HCT116 (cell line): ENCODE results near the gene MARCHF6. TPM values are rescaled to one million over a fixed set of nuclear protein-coding genes. Genes with fewer than 3 reads are reported as not detected.

Experiments
- ATAC-seq: fragments of 200-7000 bp; cut with Tn5 transposase; 2 replicates; pipeline ENCODE4 v1.9.1; 2020; ENCODE audit warnings: mild to moderate bottlenecking, moderate library complexity
- BruUV-seq: library from RNA; stranded (reverse); fragments of 400-500 nt; replicated peaks from 2 replicates; lab custom pipeline; 2021; lab: Mats Ljungman, UMichigan
- CTCF ChIA-PET: fragments of 300-600 bp; sonication (Branson Sonifier 250); formaldehyde crosslinking; loops from one replicate; lab custom pipeline; 2021; ENCODE audit warnings: antibody characterized with exemption; lab: Charles Lee
- POLR2A ChIA-PET: fragments of 300-600, 350-600 bp; sonication (Branson Sonifier 250); formaldehyde crosslinking; loops from one replicate; lab custom pipeline; 2021; ENCODE audit warnings: antibody characterized with exemption; lab: Charles Lee
- RAD21 ChIA-PET, 2 experiments: fragments of 300-600 bp; sonication (Branson Sonifier 250); formaldehyde crosslinking; loops; one replicate each; lab custom pipeline; 2023; ENCODE audit warnings: low total read pairs in 2 of 2; ENCODE audit not compliant: uncharacterized antibody in 2 of 2, unreplicated experiment in 2 of 2, low non-redundant PET in 1 of 2; lab: Charles Lee
- DNase-seq: peaks from one replicate; pipeline ENCODE4 v3.0.0-alpha.2; 2010; ENCODE audit warnings: low read depth, low spot score
- H2AFZ ChIP-seq: fragments of 200-600 bp; shearing (Covaris generic), sonication (generic); 2 replicates; pipeline ENCODE4 v1.6.1; 2017; ENCODE audit warnings: low read depth, mixed run types, mixed read lengths, antibody characterized with exemption, low read length; ENCODE audit not compliant: poor library complexity, severe bottlenecking
- H3K27ac ChIP-seq: 2 replicates; pipeline ENCODE4 v1.5.1; 2012; ENCODE audit warnings: low read depth, low read length
- H3K27me3 ChIP-seq: fragments of 200-600 bp; sonication (generic); 2 replicates; pipeline ENCODE4 v1.6.1; 2016; ENCODE audit warnings: mixed run types, low read length, mixed read lengths; ENCODE audit not compliant: insufficient read depth
- H3K36me3 ChIP-seq, 2 experiments: fragments of 200-500 bp in 1 of 2; fragments of 200-600 bp in 1 of 2; sonication (Bioruptor generic) in 1 of 2; sonication (generic) in 1 of 2; 2 replicates each; pipeline versions ENCODE4 v1.5.1 to v1.6.1; 2014 to 2016; ENCODE audit warnings: low read length in 2 of 2, inconsistent platforms in 1 of 2, mixed read lengths in 1 of 2, mixed run types in 1 of 2; ENCODE audit not compliant: insufficient read depth in 2 of 2, control insufficient read depth in 1 of 2
- H3K4me1 ChIP-seq, 2 experiments: fragments of 200-600 bp in 1 of 2; sonication (generic) in 1 of 2; 2 replicates each; pipeline versions ENCODE4 v1.5.1 to v1.6.1; 2012 to 2017; ENCODE audit warnings: low read length in 2 of 2, inconsistent platforms in 1 of 2, mild to moderate bottlenecking in 1 of 2, mixed read lengths in 1 of 2, mixed run types in 1 of 2, moderate library complexity in 1 of 2; ENCODE audit not compliant: insufficient read depth in 2 of 2, control insufficient read depth in 1 of 2
- H3K4me2 ChIP-seq: fragments of 200-600 bp; sonication (generic); 2 replicates; pipeline ENCODE4 v1.6.1; 2017; ENCODE audit warnings: mixed run types, low read length, mixed read lengths
- H3K4me3 ChIP-seq, 2 experiments: fragments of 200-600 bp in 1 of 2; sonication (generic) in 1 of 2; replicated peaks in 1 of 2; 2 replicates each; pipeline ENCODE4 v1.5.1; 2011 to 2016; ENCODE audit warnings: low read length in 2 of 2, control low read depth in 1 of 2, low read depth in 1 of 2, mild to moderate bottlenecking in 1 of 2, mixed read lengths in 1 of 2, mixed run types in 1 of 2
- H3K79me2 ChIP-seq: fragments of 200-600 bp; sonication (generic); 2 replicates; pipeline ENCODE4 v1.6.1; 2017; ENCODE audit warnings: mild to moderate bottlenecking, mixed run types, low read length, moderate library complexity, mixed read lengths; ENCODE audit not compliant: insufficient read depth
- H3K9ac ChIP-seq: fragments of 200-600 bp; sonication (generic); 2 replicates; pipeline ENCODE4 v1.6.1; 2016; ENCODE audit warnings: low read length, mixed read lengths
- H3K9me2 ChIP-seq: fragments of 200-600 bp; sonication (generic), shearing (Covaris generic); 2 replicates; pipeline ENCODE4 v1.6.1; 2017; ENCODE audit warnings: mixed run types, mild to moderate bottlenecking, moderate library complexity; ENCODE audit not compliant: insufficient read depth
- H3K9me3 ChIP-seq, 2 experiments: fragments of 200-500 bp in 1 of 2; fragments of 200-600 bp in 1 of 2; sonication (Bioruptor generic) in 1 of 2; sonication (generic) in 1 of 2; 2 replicates each; pipeline ENCODE4 v1.6.1; 2014 to 2017; ENCODE audit warnings: low read length in 2 of 2, mixed read lengths in 2 of 2, inconsistent platforms in 1 of 2, low read depth in 1 of 2, mild to moderate bottlenecking in 1 of 2, mixed run types in 1 of 2, moderate library complexity in 1 of 2; ENCODE audit not compliant: control insufficient read depth in 1 of 2, insufficient read depth in 1 of 2
- H4K20me1 ChIP-seq: fragments of 200-600 bp; sonication (generic), shearing (Covaris generic); 2 replicates; pipeline ENCODE4 v1.6.1; 2017; ENCODE audit warnings: mixed run types, mild to moderate bottlenecking, moderate library complexity; ENCODE audit not compliant: insufficient read depth
- CBX3 ChIP-seq: IDR thresholded peaks from 2 replicates; pipeline ENCODE4 v1.6.1; 2012; ENCODE audit warnings: low read depth
- CEBPB ChIP-seq: IDR thresholded peaks from 2 replicates; pipeline ENCODE4 v1.6.1; 2012; ENCODE audit warnings: low read depth
- CTCF ChIP-seq, 3 experiments: fragments of 200-600 bp in 1 of 3; sonication (generic) in 1 of 3; IDR thresholded peaks in 2 of 3; conservative IDR thresholded peaks in 1 of 3; 2 replicates each; pipeline ENCODE4 v1.5.1; 2012 to 2017; ENCODE audit warnings: low read depth in 2 of 3, low read length in 2 of 3, antibody characterized with exemption in 1 of 3, borderline replicate concordance in 1 of 3, control low read depth in 1 of 3, mild to moderate bottlenecking in 1 of 3, mixed read lengths in 1 of 3, mixed run types in 1 of 3, moderate library complexity in 1 of 3; ENCODE audit not compliant: insufficient read depth in 1 of 3
- EGR1 ChIP-seq: IDR thresholded peaks from 2 replicates; pipeline ENCODE4 v1.6.1; 2012; ENCODE audit warnings: low read depth
- ELF1 ChIP-seq: IDR thresholded peaks from 2 replicates; pipeline ENCODE4 v1.6.1; 2012; ENCODE audit warnings: low read depth, borderline replicate concordance
- EZH2 ChIP-seq: fragments of 200-600 bp; sonication (generic); IDR thresholded peaks from 2 replicates; pipeline ENCODE4 v1.6.1; 2017; ENCODE audit warnings: antibody characterized with exemption, mixed run types
- EZH2phosphoT487 ChIP-seq: fragments of 200-600 bp; IDR thresholded peaks from 2 replicates; pipeline ENCODE4 v1.6.1; 2018; ENCODE audit warnings: antibody characterized with exemption, borderline replicate concordance
- POLR2AphosphoS5 ChIP-seq: IDR thresholded peaks from 2 replicates; pipeline ENCODE4 v1.6.1; 2011; ENCODE audit warnings: mild to moderate bottlenecking, low read depth, low read length, moderate library complexity
- RAD21 ChIP-seq: IDR thresholded peaks from 2 replicates; pipeline ENCODE4 v1.6.1; 2012; ENCODE audit warnings: low read depth, mild to moderate bottlenecking
- SIN3A ChIP-seq: IDR thresholded peaks from 2 replicates; pipeline ENCODE4 v1.6.1; 2012; ENCODE audit warnings: low read depth
- SP1 ChIP-seq: IDR thresholded peaks from 2 replicates; pipeline ENCODE4 v1.6.1; 2012; ENCODE audit warnings: low read depth
- TCF7L2 ChIP-seq: IDR thresholded peaks from 2 replicates; pipeline ENCODE4 v1.7.0; 2011; ENCODE audit warnings: borderline replicate concordance, inconsistent platforms; ENCODE audit not compliant: insufficient read depth, insufficient read length; ENCODE audit errors: extremely low read depth
- ZFX ChIP-seq: fragments of 450-650 bp; IDR thresholded peaks from 2 replicates; pipeline ENCODE4 v1.6.1; 2017
- ZNF274 ChIP-seq: fragments of 200-500 bp; sonication (Bioruptor generic); IDR thresholded peaks from 2 replicates; pipeline ENCODE4 v1.6.1; 2014; ENCODE audit warnings: mild to moderate bottlenecking, low read depth, low read length, inconsistent platforms
- intact Hi-C: fragments of 100-400 bp; cut with micrococcal nuclease; formaldehyde crosslinking; loops from 2 replicates; pipeline ENCODE4 v1.10.0; 2022
- total RNA-seq: library from RNA; stranded (reverse); gene quantifications from one replicate; pipeline ENCODE4 v1.2.1, GENCODE V29; 2021; ENCODE audit not compliant: unreplicated experiment
- TF ChIP-seq, protein P1 (sequence below): IDR thresholded peaks from 2 replicates; pipeline ENCODE4 v1.6.1; 2011; ENCODE audit warnings: mild to moderate bottlenecking, low read length, moderate library complexity; ENCODE audit not compliant: insufficient replicate concordance; ENCODE audit errors: extremely low read depth
- TF ChIP-seq, protein P2 (sequence below): IDR thresholded peaks from 2 replicates; pipeline ENCODE4 v1.6.1; 2012
- TF ChIP-seq, protein P3 (sequence below): IDR thresholded peaks from 2 replicates; pipeline ENCODE4 v1.6.1; 2012
- TF ChIP-seq, protein P4 (sequence below): IDR thresholded peaks from 2 replicates; pipeline ENCODE4 v1.6.1; 2012; ENCODE audit warnings: low read depth

MARCHF6 gene
- total RNA-seq, 1 experiment from 2014 or later: 144 TPM

DNA sequence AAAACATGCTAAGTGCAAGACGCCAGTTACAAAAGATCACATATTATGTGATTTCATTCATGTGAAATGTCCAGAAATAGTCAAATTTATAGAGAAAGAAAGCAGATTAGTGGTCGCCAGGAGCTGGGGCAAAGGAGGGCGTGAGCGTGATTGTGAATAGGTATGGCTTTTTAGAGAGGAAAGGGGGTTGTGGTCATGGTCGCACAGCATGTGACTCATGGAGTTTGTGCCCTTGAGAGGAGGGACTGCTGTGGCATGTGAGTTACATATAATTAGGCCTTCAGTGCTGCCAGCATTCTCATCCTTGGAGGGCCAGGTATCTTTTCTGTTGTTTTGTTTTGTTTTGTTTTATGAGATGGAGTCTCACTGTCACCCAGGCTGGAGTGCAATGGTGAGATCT is 21.2 kb upstream of the MARCHF6 start:
- H3K4me1 ChIP-seq: no peaks in the 10 kb centered on the region
- TF ChIP-seq RAD21: no peak
- no peak for TF ChIP-seq ZNF274
- TF ChIP-seq EGR1: no peak
- no peak for TF ChIP-seq SP1
- TF ChIP-seq ZFX: no peak
- TF ChIP-seq SIN3A: no peak
- TF ChIP-seq, protein P1, sequence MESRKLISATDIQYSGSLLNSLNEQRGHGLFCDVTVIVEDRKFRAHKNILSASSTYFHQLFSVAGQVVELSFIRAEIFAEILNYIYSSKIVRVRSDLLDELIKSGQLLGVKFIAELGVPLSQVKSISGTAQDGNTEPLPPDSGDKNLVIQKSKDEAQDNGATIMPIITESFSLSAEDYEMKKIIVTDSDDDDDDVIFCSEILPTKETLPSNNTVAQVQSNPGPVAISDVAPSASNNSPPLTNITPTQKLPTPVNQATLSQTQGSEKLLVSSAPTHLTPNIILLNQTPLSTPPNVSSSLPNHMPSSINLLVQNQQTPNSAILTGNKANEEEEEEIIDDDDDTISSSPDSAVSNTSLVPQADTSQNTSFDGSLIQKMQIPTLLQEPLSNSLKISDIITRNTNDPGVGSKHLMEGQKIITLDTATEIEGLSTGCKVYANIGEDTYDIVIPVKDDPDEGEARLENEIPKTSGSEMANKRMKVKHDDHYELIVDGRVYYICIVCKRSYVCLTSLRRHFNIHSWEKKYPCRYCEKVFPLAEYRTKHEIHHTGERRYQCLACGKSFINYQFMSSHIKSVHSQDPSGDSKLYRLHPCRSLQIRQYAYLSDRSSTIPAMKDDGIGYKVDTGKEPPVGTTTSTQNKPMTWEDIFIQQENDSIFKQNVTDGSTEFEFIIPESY: no peak
- TF ChIP-seq CTCF (IDR thresholded peaks at IDR 0.05 in 2 of 3, conservative IDR thresholded peaks at IDR 0.05 in 1 of 3; ENCODE audit: borderline replicate concordance in 1 of 3, insufficient read depth in 1 of 3, low read depth in 2 of 3, low read length in 2 of 3): no peak
- TF ChIP-seq, protein P2, sequence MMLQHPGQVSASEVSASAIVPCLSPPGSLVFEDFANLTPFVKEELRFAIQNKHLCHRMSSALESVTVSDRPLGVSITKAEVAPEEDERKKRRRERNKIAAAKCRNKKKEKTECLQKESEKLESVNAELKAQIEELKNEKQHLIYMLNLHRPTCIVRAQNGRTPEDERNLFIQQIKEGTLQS: no peak
- no peak for TF ChIP-seq POLR2AphosphoS5
- TF ChIP-seq, protein P3, sequence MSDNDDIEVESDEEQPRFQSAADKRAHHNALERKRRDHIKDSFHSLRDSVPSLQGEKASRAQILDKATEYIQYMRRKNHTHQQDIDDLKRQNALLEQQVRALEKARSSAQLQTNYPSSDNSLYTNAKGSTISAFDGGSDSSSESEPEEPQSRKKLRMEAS: no peak
- TF ChIP-seq TCF7L2: no peak
- no peak for TF ChIP-seq EZH2
- TF ChIP-seq, protein P4, sequence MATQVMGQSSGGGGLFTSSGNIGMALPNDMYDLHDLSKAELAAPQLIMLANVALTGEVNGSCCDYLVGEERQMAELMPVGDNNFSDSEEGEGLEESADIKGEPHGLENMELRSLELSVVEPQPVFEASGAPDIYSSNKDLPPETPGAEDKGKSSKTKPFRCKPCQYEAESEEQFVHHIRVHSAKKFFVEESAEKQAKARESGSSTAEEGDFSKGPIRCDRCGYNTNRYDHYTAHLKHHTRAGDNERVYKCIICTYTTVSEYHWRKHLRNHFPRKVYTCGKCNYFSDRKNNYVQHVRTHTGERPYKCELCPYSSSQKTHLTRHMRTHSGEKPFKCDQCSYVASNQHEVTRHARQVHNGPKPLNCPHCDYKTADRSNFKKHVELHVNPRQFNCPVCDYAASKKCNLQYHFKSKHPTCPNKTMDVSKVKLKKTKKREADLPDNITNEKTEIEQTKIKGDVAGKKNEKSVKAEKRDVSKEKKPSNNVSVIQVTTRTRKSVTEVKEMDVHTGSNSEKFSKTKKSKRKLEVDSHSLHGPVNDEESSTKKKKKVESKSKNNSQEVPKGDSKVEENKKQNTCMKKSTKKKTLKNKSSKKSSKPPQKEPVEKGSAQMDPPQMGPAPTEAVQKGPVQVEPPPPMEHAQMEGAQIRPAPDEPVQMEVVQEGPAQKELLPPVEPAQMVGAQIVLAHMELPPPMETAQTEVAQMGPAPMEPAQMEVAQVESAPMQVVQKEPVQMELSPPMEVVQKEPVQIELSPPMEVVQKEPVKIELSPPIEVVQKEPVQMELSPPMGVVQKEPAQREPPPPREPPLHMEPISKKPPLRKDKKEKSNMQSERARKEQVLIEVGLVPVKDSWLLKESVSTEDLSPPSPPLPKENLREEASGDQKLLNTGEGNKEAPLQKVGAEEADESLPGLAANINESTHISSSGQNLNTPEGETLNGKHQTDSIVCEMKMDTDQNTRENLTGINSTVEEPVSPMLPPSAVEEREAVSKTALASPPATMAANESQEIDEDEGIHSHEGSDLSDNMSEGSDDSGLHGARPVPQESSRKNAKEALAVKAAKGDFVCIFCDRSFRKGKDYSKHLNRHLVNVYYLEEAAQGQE: no peak
- no peak for TF ChIP-seq EZH2phosphoT487
- TF ChIP-seq CEBPB: no peak
- no peak for TF ChIP-seq ELF1
- no peak for TF ChIP-seq CBX3
- no TSS peak for BruUV-seq
- ATAC-seq (no peak), DNase-seq (no peak)
- no peak overlapping the region for H3K27ac ChIP-seq
- no peaks in the 10 kb centered on the region for H3K9me3 ChIP-seq
- no peaks in the 10 kb centered on the region for H3K36me3 ChIP-seq
- H3K4me2 ChIP-seq: no peak overlapping the region
- H3K4me3 ChIP-seq: no peak overlapping the region
- H2AFZ ChIP-seq: no peak overlapping the region
- H3K9me2 ChIP-seq: no peaks in the 10 kb centered on the region
- intact Hi-C loops: no loop called here
- POLR2A ChIA-PET: no interaction called here
- H4K20me1 ChIP-seq: no peaks in the 10 kb centered on the region
- RAD21 ChIA-PET: no interaction called here
- CTCF ChIA-PET: interaction anchor here (0.6 kb wide), 1 partner anchor 759 kb away, joined by 3 read pairs; no protein-coding TSS in a partner anchor
- H3K27me3 ChIP-seq: peaks cover 6% of the 10 kb centered on the region; the same call in 1 of the 2 replicates
- no peak overlapping the region for H3K9ac ChIP-seq
- H3K79me2 ChIP-seq: no peaks in the 10 kb centered on the region
